ENCODE measurements around the gene NOSIP. TPM values are rescaled to one million over a fixed set of nuclear protein-coding genes. Genes with fewer than 3 reads are reported as not detected.

NOSIP gene, protein sequence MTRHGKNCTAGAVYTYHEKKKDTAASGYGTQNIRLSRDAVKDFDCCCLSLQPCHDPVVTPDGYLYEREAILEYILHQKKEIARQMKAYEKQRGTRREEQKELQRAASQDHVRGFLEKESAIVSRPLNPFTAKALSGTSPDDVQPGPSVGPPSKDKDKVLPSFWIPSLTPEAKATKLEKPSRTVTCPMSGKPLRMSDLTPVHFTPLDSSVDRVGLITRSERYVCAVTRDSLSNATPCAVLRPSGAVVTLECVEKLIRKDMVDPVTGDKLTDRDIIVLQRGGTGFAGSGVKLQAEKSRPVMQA
- 10 to 100 TPM; 37.3 to 67.2 (median 46.3) TPM for total RNA-seq
- polyA plus RNA-seq = 10 to 100 TPM; 65.5 to 91.3 TPM
- long read RNA-seq, donor 1, transcript NOSIP-204 (9 exons, 1,005 nt) = major isoform, 5 of 13 reads
- long read RNA-seq, donor 1, partial matches to known transcripts = 1 of 13 reads
- long read RNA-seq, donor 1, other reads (novel, unspliced or antisense) = 4 of 13 reads
- long read RNA-seq, donor 2, transcript NOSIP-204 (9 exons, 1,005 nt) = major isoform, 20 of 31 reads
- long read RNA-seq, donor 2, partial matches to known transcripts = 3 of 31 reads
- long read RNA-seq, donor 2, other reads (novel, unspliced or antisense) = 6 of 31 reads
- long read RNA-seq, donor 3, transcript NOSIP-204 (9 exons, 1,005 nt) = major isoform, 10 of 14 reads
- long read RNA-seq, donor 3, partial matches to known transcripts = 2 of 14 reads
- long read RNA-seq, donor 3, other reads (novel, unspliced or antisense) = 1 of 14 reads

DNA sequence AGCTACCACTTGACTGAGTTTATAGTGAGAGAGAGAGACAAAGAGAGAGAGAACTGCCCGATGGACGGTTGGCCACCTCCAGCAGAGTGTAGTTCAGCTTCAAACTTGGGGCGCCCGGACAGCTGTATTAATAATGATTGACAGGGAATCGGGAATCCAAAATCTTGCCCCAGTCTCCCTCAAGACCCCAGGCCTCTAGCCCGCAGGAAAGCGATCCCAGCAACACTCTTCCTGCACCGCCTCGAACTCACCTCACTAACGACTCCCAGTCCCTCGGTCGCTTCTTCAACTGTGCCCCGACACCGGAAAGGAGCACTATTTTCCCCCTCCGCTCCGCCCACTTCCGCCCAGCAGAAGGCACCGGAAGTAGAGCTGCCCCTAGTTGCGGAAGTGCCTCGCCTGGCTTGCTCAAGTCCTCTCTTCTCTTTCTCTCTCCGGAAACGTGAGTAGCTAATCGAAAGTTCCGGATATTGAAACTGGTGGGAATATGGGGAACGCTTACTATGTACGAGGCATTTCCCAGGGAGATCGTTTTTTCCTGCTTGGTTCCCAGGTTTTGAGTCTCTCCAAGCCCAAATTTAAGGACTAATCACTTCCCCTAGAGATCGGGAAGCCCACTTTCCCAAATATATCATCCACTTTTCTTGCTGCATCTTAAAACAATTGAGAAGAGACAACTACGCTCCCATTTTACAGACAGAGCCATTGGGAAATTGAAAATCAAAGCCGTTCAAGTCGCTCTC lies at the start of gene NOSIP:
Gene NOSIP (minus strand): TSS at position 293 of the 743 bp plus-strand sequence. CDS start 19,865 bp downstream, outside the sequence.
- H3K27ac ChIP-seq = peak within 1 kb of the TSS; percentile 60 to 89 (median 78)
- intact Hi-C loops (cut with DNase I) = loop anchor here in 1 of 10 donors (5.0 kb wide), 1 partner anchor 92 kb away; no protein-coding TSS in a partner anchor
- H3K4me3 ChIP-seq = peak within 1 kb of the TSS; percentile 45 to 87 (median 72)
- H3K36me3 ChIP-seq = peaks cover 0 to 18% (median 12%) of the 10 kb centered on the region in 9 donors
- ATAC-seq (peak; percentile 97 to 99 (median 98)), DNase-seq (peak; percentile 95 to 97 (median 96))
- WGBS, 4 donors = 2 to 3% (median 2%) methylated on average over 31 of the region's 31 CpGs
- peak; percentile 60 to 95 for TF ChIP-seq POLR2A (IDR thresholded peaks at IDR 0.05)
- TF ChIP-seq, protein P1, sequence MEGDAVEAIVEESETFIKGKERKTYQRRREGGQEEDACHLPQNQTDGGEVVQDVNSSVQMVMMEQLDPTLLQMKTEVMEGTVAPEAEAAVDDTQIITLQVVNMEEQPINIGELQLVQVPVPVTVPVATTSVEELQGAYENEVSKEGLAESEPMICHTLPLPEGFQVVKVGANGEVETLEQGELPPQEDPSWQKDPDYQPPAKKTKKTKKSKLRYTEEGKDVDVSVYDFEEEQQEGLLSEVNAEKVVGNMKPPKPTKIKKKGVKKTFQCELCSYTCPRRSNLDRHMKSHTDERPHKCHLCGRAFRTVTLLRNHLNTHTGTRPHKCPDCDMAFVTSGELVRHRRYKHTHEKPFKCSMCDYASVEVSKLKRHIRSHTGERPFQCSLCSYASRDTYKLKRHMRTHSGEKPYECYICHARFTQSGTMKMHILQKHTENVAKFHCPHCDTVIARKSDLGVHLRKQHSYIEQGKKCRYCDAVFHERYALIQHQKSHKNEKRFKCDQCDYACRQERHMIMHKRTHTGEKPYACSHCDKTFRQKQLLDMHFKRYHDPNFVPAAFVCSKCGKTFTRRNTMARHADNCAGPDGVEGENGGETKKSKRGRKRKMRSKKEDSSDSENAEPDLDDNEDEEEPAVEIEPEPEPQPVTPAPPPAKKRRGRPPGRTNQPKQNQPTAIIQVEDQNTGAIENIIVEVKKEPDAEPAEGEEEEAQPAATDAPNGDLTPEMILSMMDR (IDR thresholded peaks at IDR 0.05) = peak in 1 of 12 donors; percentile 23
- H3K27me3 ChIP-seq = no peaks in the 10 kb centered on the region
- no peaks in the 10 kb centered on the region for H3K9me3 ChIP-seq
- H3K4me1 ChIP-seq = peaks cover 0 to 32% (median 17%) of the 10 kb centered on the region in 12 donors

- no peak for DNase-seq
- Histone ChIP-seq H3K4me1 (peaks cover 0 to 23% (median 12%) of the 10 kb centered on the region in 12 donors), H3K27me3 (no peaks in the 10 kb centered on the region), H3K27ac (peak overlapping the region in 3 of 12 donors; percentile 15 to 31 (median 29)), H3K4me3 (no peak overlapping the region), H3K36me3 (peaks cover 0 to 37% (median 25%) of the 10 kb centered on the region in 9 donors), H3K9me3 (no peaks in the 10 kb centered on the region)
- no peak for ATAC-seq
- intact Hi-C loops (cut with DNase I) = loop anchor here in 1 of 10 donors (5.0 kb wide), 1 partner anchor 188 kb away; the partner anchor contains the start of gene MED25
- TF ChIP-seq, protein P1 (IDR thresholded peaks at IDR 0.05) = no peak
- no peak for TF ChIP-seq POLR2A (IDR thresholded peaks at IDR 0.05)
- 88 to 93% (median 90%) methylated on average over 9 of the region's 9 CpGs for WGBS, 4 donors
These were observed 49.3 kb upstream of the NOSIP start for GRCh38 chr19:49629659-49630058.

DNA sequence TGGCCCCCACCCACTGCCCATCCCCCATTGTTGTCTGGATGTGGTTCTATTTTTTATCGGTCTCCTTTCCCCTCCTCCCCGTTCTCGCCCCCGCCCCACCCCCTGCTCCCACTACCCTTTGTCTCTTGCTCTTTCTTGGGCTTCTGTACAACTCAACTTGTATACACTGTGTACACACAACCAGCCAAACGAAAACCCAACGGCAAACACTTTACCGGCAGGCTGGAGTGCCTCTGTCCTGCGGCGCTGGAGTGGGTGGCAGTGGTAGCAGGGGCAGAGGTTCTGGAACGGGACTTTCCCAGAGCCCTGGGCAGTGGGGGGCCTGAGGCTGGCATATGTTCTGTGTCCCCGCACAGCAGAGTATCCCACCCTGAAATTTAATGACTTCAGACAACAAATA lies 45.9 kb upstream of the NOSIP start:
- WGBS, 4 donors = 87 to 89% (median 88%) methylated on average over 11 of the region's 11 CpGs
- DNase-seq (no peak), ATAC-seq (no peak)
- H3K4me1 ChIP-seq = peaks cover 0 to 15% (median 6%) of the 10 kb centered on the region in 12 donors
- intact Hi-C loops (cut with DNase I) = no loop called here
- no peaks in the 10 kb centered on the region for H3K9me3 ChIP-seq
- no peaks in the 10 kb centered on the region for H3K27me3 ChIP-seq
- no peak overlapping the region for H3K4me3 ChIP-seq
- H3K36me3 ChIP-seq = peaks cover 0 to 54% (median 34%) of the 10 kb centered on the region in 9 donors
- no peak for TF ChIP-seq POLR2A (IDR thresholded peaks at IDR 0.05)
- TF ChIP-seq, protein P1 (IDR thresholded peaks at IDR 0.05) = no peak
- H3K27ac ChIP-seq = no peak overlapping the region
